ENCODE results near the gene DOCK11. TPM values are rescaled to one million over a fixed set of nuclear protein-coding genes. Genes with fewer than 3 reads are reported as not detected.

DOCK11 gene
- polyA plus RNA-seq, 1 donor from 2014 or later, result 37.2 TPM

DNA sequence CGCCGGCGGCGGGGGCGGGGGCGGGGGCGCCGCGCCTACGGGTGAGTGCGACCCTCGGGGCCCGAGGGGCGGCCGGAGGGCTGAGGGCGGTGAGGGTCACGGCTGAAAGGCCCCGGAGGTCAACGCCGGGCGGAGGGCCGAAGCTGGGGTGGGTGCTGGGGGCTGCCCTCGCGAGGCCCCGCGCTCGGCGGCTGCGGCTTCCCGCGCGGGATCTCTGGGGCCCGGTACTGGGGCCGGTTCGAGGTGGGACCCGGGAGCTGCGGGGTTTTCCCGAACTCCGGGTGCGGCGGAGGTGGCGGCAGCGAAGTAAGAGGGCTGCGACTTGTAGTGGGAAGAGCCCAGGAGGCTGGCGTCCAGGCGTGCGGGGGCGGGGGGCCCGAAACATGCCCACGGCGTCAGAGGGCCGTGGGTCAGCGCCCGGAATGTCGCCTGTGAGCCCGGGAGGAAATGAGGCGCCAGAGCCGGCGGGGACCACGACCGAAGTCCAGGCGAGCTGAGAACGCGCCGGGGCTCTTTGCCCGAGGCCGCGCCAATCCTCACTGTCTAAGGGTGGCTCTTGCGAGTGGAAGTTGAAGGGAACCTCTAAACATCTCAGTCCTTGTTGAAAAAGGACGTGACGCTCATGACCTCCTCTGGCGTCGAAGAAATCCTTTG, 232.2 kb downstream of the DOCK11 start:
- H3K9me3 ChIP-seq (ENCODE audit: low read length), result no peaks in the 10 kb centered on the region
- no peaks in the 10 kb centered on the region for H3F3A ChIP-seq (ENCODE audit: insufficient read depth, low read length, poor library complexity, severe bottlenecking)
- H3K36me3 ChIP-seq (ENCODE audit: insufficient read depth, low read length), result no peaks in the 10 kb centered on the region
- no peaks in the 10 kb centered on the region for H3K9me2 ChIP-seq (ENCODE audit: insufficient read depth, low read length)
- no peaks in the 10 kb centered on the region for H4K20me1 ChIP-seq (ENCODE audit: insufficient read depth)
- TF ChIP-seq, protein P1, sequence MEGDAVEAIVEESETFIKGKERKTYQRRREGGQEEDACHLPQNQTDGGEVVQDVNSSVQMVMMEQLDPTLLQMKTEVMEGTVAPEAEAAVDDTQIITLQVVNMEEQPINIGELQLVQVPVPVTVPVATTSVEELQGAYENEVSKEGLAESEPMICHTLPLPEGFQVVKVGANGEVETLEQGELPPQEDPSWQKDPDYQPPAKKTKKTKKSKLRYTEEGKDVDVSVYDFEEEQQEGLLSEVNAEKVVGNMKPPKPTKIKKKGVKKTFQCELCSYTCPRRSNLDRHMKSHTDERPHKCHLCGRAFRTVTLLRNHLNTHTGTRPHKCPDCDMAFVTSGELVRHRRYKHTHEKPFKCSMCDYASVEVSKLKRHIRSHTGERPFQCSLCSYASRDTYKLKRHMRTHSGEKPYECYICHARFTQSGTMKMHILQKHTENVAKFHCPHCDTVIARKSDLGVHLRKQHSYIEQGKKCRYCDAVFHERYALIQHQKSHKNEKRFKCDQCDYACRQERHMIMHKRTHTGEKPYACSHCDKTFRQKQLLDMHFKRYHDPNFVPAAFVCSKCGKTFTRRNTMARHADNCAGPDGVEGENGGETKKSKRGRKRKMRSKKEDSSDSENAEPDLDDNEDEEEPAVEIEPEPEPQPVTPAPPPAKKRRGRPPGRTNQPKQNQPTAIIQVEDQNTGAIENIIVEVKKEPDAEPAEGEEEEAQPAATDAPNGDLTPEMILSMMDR (IDR thresholded peaks at IDR 0.05; ENCODE audit: poor library complexity, severe bottlenecking), result no peak
- no peak for TF ChIP-seq EP300 (conservative IDR thresholded peaks at IDR 0.05; ENCODE audit: poor library complexity, severe bottlenecking)
- TF ChIP-seq TAF1 (IDR thresholded peaks at IDR 0.05; ENCODE audit: low read depth), result no peak
- TF ChIP-seq RAD21 (conservative IDR thresholded peaks at IDR 0.05), result no peak
- TF ChIP-seq EZH2 (IDR thresholded peaks at IDR 0.05; ENCODE audit: borderline replicate concordance, insufficient read depth, low read length, poor library complexity, severe bottlenecking), result no peak
- H3K9ac ChIP-seq (ENCODE audit: low read length), result peak overlapping the region; percentile 12
- H3K4me2 ChIP-seq (ENCODE audit: low read length), result no peak overlapping the region
- peak overlapping the region; percentile 63 for H3K4me3 ChIP-seq (ENCODE audit: low read length)
- H2AFZ ChIP-seq (ENCODE audit: low read depth, low read length), result no peak overlapping the region
- no peaks in the 10 kb centered on the region for H3K79me2 ChIP-seq (replicated peaks; ENCODE audit: insufficient read depth, low read length)
- H3K27me3 ChIP-seq (ENCODE audit: insufficient read depth, low read depth, low read length), result peaks cover 13% of the 10 kb centered on the region
- H3K27ac ChIP-seq (ENCODE audit: low read length), result no peak overlapping the region

- H3F3A ChIP-seq (ENCODE audit: insufficient read depth, low read length, poor library complexity, severe bottlenecking), result no peaks in the 10 kb centered on the region
- H3K36me3 ChIP-seq (ENCODE audit: insufficient read depth, low read length), result no peaks in the 10 kb centered on the region
- no peak overlapping the region for H3K9ac ChIP-seq (ENCODE audit: low read length)
- H2AFZ ChIP-seq (ENCODE audit: low read depth, low read length), result no peak overlapping the region
- no peaks in the 10 kb centered on the region for H3K79me2 ChIP-seq (replicated peaks; ENCODE audit: insufficient read depth, low read length)
- no peaks in the 10 kb centered on the region for H4K20me1 ChIP-seq (ENCODE audit: insufficient read depth)
- peaks cover 13% of the 10 kb centered on the region for H3K27me3 ChIP-seq (ENCODE audit: insufficient read depth, low read depth, low read length)
- no peak overlapping the region for H3K4me3 ChIP-seq (ENCODE audit: low read length)
- H3K27ac ChIP-seq (ENCODE audit: low read length), result no peak overlapping the region
- TF ChIP-seq, protein P2, sequence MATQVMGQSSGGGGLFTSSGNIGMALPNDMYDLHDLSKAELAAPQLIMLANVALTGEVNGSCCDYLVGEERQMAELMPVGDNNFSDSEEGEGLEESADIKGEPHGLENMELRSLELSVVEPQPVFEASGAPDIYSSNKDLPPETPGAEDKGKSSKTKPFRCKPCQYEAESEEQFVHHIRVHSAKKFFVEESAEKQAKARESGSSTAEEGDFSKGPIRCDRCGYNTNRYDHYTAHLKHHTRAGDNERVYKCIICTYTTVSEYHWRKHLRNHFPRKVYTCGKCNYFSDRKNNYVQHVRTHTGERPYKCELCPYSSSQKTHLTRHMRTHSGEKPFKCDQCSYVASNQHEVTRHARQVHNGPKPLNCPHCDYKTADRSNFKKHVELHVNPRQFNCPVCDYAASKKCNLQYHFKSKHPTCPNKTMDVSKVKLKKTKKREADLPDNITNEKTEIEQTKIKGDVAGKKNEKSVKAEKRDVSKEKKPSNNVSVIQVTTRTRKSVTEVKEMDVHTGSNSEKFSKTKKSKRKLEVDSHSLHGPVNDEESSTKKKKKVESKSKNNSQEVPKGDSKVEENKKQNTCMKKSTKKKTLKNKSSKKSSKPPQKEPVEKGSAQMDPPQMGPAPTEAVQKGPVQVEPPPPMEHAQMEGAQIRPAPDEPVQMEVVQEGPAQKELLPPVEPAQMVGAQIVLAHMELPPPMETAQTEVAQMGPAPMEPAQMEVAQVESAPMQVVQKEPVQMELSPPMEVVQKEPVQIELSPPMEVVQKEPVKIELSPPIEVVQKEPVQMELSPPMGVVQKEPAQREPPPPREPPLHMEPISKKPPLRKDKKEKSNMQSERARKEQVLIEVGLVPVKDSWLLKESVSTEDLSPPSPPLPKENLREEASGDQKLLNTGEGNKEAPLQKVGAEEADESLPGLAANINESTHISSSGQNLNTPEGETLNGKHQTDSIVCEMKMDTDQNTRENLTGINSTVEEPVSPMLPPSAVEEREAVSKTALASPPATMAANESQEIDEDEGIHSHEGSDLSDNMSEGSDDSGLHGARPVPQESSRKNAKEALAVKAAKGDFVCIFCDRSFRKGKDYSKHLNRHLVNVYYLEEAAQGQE (IDR thresholded peaks at IDR 0.05; ENCODE audit: borderline replicate concordance), result no peak
- TF ChIP-seq, protein P1 (IDR thresholded peaks at IDR 0.05; ENCODE audit: poor library complexity, severe bottlenecking), result no peak
- TF ChIP-seq EP300 (conservative IDR thresholded peaks at IDR 0.05; ENCODE audit: poor library complexity, severe bottlenecking), result no peak
- no peak for TF ChIP-seq RAD21 (conservative IDR thresholded peaks at IDR 0.05)
- no peak for TF ChIP-seq SMC3 (conservative IDR thresholded peaks at IDR 0.05; ENCODE audit: poor library complexity)
- TF ChIP-seq MXI1 (conservative IDR thresholded peaks at IDR 0.05; ENCODE audit: poor library complexity, severe bottlenecking), result no peak
- no peak for TF ChIP-seq POLR2AphosphoS5 (IDR thresholded peaks at IDR 0.05)
- TF ChIP-seq TAF1 (IDR thresholded peaks at IDR 0.05; ENCODE audit: low read depth), result no peak
- TF ChIP-seq EZH2 (IDR thresholded peaks at IDR 0.05; ENCODE audit: borderline replicate concordance, insufficient read depth, low read length, poor library complexity, severe bottlenecking), result no peak
- H3K4me2 ChIP-seq (ENCODE audit: low read length), result no peak overlapping the region
- H3K9me2 ChIP-seq (ENCODE audit: insufficient read depth, low read length), result no peaks in the 10 kb centered on the region
- H3K9me3 ChIP-seq (ENCODE audit: low read length), result no peaks in the 10 kb centered on the region
These were observed 233.5 kb downstream of the DOCK11 start for GRCh38 chrX:118729042-118729652.

All from neural cell (in vitro differentiated cells).